ENCODE measurements around the gene HAND2.

Gene HAND2

GRCh38 chr4:173519111-173520101 lies 10.6 kb downstream of the HAND2 start:
- DNase-seq: no peak

GRCh38 chr4:173518425-173519102 lies 11.5 kb downstream of the HAND2 start:
- no peak for DNase-seq

GRCh38 chr4:173517781-173518424 lies 12.1 kb downstream of the HAND2 start:
- DNase-seq: no peak

GRCh38 chr4:173516621-173517524 lies 13.2 kb downstream of the HAND2 start:
- DNase-seq: no peak

- no peak for DNase-seq
These were observed 14.6 kb downstream of the HAND2 start for GRCh38 chr4:173515458-173515857.

- DNase-seq: no peak
These were observed 15.3 kb downstream of the HAND2 start for GRCh38 chr4:173514641-173515217.

GRCh38 chr4:173513651-173514050 lies 16.4 kb downstream of the HAND2 start:
- DNase-seq: no peak

GRCh38 chr4:173511787-173512361 lies 18.2 kb downstream of the HAND2 start:
- no peak for DNase-seq

- DNase-seq: no peak
These were observed 20.7 kb downstream of the HAND2 start for GRCh38 chr4:173509036-173510001.

GRCh38 chr4:173508386-173509035 lies 21.5 kb downstream of the HAND2 start:
- DNase-seq: no peak

- no peak for DNase-seq
These were observed 22.3 kb downstream of the HAND2 start for GRCh38 chr4:173507471-173508385.

GRCh38 chr4:173506597-173507211 lies 23.3 kb downstream of the HAND2 start:
- DNase-seq: no peak

- no peak for DNase-seq
These were observed 24.0 kb downstream of the HAND2 start for GRCh38 chr4:173505924-173506518.

GRCh38 chr4:173504181-173504503 lies 25.9 kb downstream of the HAND2 start:
- no peak for DNase-seq

- DNase-seq: no peak
These were observed 26.5 kb downstream of the HAND2 start for GRCh38 chr4:173503330-173504180.

- no peak for DNase-seq
These were observed 27.7 kb downstream of the HAND2 start for GRCh38 chr4:173502282-173502681.

- DNase-seq: no peak
These were observed 28.4 kb downstream of the HAND2 start for GRCh38 chr4:173501592-173502150.
